GM18520 (cell line): Measurements from ENCODE around the gene ABCA2.
"Not testable (repeated sequence)": the region's sequence is repeated elsewhere in the genome, so short reads cannot be mapped to it uniquely, and the experiment has no call there.

ENCODE experiments used
- ATAC-seq: cut with Tn5 transposase; IDR thresholded peaks from one replicate; pipeline ENCODE4 v1.9.1; 2021; ENCODE audit not compliant: unreplicated experiment

ABCA2 gene

DNA sequence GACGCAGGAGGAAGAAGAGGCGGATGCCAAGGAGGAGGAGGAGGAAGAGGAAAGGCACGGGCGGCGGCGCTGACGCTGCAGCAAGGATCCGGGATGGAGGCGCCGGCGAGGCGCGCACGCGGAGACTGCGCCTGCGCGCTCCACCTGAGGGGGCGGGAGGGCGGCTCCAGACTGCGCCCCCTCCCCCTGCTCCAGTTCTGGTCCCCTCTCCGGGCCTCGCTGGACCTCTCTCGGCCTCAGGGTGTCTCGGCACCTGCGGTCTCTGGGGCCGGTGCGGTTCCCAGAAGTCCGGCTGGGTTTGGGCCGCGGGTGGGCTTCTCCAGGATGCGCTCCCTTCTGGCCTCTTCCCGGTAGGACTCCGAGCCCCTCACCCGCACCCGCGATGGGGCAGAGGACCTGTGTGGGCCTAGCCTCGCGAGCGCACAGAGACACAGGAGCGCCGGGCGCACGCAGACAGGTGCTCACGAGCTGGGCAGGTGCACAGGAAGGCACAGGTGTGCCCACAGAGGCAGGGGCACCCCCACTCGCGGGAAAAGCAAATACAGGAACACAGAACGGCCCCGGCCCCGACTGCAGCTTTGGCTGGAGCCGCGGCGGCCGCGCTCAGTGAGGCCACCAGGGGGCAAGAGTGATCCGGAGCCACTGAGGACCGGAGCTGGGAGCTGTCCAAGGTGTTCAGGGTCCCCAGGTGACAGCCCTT, 18.2 kb upstream of the ABCA2 start, which contains the start of gene NPDC1:
Gene NPDC1, minus strand, starts transcription at position 90 of the 700 bp plus-strand sequence. CDS start 188 bp downstream, outside the sequence.
- ATAC-seq, result no peak

DNA sequence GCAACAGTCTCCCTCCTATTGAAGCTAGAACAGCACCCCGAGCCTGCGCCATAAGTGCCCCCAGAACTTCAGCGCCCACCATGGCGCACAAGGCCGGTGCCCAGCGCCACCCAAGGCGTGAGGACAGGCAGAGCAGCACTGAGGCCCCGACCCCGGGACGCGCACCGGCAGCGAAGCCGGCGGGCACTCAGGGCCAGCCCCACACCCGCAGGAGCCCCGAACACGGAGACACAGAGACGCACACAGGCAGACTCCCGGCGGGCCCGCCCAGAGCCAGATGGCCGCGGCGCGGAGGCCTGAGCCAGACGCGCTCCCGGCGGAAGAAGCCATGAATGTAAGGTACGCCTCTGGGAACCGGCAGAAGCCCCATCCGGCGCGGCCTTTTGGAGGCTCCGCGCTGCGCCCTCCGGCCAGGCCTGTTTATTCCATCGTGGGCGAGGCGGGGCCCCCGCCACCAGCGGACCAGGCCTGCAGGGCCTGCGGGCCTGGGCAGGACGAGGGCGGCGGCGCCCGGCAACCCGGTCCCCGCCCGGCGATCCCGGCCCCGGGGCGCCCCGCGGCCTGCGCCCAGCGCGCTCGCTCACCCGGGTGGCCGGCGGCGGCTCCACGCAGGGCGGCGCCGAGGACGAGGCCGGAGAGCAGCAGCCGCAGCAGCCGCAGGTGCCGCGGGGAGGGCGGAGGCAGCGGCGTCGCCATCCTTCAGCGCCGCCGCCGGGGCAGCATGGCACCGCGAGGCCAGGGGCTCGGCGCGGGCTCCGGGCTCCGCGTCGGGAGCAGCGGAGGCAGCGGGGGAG, 17.5 kb upstream of the ABCA2 start:
- no peak for ATAC-seq

DNA sequence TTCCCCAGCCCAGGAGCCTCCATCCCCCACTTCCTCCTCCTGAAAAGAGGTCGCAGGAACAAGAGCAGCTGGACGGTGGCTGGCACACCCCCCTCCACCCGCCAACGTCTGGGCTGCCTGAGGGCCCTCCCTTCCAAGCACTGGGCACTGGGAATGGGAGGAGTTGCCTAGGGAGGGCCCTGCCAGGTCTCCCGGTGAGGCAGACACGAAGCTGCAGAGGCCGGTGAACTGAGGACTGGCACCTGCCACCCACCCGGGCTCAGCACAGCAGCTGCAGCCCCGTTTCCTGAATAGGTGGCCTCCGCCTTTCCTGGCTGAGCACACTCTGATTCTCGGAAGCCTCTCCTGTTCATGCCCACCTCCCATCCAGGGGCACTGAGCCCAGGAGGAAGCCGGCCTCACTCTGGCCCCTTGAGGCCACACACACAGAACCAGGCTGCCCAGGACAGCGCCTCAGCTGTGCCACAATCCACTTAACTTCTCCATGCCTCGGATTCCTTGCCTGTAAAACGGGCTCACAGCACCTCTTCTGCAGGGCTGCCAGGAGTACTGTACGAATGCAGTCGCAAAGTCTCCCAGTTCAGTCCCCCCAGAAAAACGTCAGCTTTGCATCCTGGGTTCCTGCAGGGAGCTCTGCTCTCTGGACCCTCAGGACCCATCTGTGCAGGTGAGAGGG, 16.6 kb upstream of the ABCA2 start:
- ATAC-seq, result no peak

DNA sequence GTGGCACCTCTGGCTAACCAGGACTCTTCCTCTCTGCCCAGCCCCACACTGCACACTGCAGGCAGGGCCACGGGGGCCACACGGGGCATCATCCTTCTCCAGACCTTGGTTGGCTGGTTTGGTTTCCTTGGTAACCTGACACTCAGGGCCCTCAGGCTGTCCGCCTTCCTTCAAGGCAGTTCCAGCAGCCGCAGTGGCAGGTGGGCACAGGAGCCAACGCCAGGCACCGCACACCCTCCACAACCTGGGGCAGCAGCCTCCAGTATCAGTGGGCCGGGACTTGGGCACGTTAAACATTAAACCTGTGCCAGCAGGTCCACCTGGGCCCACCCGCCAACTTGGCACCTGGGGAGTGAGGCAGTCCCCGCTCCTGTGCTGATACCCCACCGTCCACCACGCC, 16.0 kb upstream of the ABCA2 start:
- no peak for ATAC-seq

DNA sequence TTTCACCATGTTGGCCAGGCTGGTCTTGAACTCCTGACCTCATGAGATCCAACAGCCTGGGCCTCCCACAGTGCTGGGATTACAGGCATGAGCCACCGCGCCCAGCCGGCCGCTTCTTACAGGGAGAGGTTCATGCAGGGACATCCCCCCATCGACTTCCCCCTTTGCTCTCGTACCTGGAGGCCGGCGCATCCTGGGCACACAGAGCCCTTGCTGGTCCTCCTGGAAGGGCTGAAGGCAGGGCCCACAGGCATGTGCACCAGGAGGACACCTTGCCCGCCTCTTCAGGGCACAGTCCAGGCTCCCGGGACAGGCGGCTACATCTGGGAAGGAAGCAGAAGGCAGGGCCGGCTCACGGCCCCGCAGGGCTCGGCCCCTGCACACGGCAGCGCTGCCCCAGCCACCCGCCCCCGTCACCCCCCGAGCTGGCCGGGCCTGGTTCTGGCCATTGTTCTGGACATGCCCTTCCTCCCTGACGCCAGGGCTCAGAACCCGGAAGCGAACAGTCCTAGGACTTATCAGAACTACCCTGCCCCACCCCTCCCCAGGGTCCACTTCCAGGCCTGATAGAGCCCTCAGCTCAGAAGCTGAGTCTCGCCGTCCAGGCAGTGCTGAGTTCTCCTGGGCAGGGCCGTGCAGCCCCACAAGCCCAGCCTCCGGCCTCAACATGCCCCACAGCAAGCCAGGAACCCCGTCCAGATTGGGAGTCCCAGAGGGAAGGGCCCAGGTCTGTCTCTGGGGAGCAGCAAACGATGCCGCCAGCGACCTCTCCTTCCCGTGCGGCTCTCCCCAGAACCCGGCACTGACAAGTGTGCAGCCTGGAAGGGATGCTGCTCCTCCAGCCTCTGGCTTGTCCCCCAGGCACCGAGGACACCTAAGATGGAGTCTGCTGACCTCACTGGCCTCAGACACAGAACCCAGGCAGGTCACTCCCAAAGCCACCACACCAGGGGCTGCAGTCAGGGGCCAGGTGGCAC, 15.0 kb upstream of the ABCA2 start:
- ATAC-seq, result no peak

DNA sequence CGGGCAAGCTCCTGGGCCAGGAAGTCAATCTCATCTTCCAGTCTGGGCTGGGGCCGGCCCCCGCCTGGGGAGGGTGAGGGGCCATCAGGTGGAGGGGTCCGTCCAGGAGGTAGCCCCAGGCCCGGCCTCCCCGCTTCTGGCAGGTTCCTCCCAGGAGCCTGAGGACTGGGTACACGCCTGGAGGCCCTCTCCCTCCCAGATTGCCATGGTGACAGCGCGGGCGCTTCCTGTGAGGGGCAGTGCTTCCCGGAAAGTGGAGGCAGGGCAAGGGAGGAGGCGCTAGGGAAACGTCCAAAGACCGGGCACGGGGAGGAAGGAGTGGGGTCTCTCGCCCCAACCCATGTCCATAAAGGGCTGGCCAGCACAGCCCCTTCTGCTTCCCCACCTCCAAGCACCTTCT, 13.1 kb upstream of the ABCA2 start:
- no peak for ATAC-seq

DNA sequence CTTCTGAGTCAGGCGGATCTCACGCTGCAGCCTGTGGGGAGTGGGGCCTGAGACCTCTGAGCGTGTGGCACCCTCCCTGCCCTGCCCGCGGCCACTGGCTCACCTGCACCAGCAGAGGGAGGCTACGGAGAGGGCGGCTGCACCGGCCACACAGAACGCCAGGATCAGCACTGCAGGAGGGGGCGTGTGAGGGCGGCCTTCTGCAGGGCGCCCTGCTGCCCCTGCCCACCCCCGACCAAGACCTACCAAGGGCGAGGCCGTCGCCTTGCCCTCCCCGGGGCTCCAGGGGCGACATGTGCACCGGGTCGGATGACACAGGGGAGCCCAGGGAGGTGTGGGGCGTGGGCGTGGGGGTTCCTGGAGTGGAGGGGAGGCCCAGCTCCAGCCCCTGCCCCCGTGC, 12.5 kb upstream of the ABCA2 start:
- no peak for ATAC-seq

DNA sequence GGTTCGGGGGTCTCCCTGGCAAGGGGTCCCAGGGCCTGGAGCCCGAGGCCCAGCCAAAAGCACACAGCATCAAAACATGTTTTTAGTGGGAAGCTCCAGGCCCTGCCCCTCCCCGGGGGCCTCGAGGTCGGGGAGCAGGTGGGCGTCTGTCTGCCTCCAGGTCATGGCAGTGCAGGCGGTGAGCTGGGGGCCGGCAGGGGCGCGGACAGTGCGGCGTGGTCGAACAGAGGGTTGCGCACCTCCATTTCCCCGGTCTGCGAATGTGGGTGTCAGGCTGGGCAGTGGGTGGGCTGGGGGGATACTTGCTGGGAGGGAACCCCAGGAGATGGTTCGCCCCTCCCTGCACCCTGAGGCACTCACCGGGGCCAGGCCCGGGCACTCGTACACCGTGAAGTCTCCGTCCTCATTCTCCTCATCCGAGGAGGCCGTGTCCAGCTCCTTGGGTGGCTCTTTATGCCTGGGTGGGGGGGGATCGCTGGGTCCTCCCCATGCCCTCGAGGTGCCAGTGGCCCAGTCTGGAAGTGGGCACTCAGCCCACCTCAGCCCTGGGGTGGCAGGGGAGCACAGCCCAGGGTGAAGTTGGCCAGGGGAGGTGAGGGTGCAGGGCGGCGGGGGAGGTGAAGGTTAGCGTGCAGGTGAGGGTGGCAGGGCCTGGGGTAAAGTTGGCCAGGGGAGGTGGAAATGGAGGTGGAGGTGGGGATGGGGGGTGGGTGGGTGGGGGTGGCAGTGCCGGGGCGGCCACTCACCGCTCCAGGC, 11.8 kb upstream of the ABCA2 start:
- ATAC-seq, result no peak

DNA sequence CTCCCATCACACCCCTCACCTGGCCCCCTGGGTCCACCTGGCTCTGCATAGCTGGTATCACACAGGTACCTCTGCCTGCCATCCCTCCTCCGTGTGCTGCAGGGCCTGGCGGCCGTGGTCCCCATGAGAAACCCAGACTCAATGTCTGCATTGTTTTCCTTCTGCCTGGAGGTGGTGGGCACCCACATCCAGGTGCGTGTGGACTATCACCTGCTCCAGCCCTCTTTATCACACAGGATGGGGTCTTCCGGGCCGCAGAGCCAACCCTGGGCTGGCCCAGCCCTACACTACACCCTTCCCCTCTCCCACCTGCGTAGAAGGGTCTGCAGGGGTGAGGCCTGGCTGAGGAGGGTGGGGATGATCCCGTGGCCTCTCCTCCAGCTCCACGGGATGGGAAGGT, 10.9 kb upstream of the ABCA2 start:
- ATAC-seq, result no peak

DNA sequence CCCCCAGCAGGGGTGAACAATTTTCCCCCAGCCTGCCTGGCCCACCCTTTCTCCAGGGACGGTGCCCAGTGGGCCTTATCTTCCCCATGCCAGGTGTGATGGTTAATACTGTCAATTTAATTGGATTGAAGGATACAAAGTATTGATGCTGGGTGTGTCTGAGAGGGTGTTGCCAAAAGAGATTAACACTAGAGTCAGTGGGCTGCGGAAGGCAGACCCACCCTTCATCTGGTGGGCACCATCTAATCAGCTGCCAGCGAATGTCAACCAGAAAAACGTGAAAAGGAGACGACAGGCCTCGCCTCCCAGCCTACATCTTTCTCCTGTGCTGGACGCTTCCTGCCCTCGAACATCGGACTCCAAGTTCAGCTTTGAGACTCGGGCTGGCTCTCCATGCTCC, 9.4 kb upstream of the ABCA2 start:
- no peak for ATAC-seq

DNA sequence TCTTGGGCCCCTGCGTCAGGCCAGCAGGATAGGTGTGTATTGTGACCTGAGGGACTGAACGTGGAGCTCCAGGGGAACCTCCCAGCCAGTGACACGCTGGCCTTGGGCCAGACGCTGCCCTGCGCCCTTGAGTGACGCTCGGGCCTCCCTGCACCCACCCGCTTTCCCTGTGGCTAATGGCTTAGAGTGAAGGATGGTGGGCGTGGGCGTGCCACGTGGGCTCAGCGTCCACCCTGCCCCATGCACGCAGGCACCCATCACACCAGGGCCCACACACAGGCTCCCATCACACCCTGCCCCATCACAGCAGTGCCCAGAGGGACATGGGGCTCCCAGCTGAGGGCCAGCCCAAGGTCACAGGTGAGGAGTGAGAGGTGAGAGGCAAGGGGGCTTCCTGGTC, 9.0 kb upstream of the ABCA2 start:
- no peak for ATAC-seq

DNA sequence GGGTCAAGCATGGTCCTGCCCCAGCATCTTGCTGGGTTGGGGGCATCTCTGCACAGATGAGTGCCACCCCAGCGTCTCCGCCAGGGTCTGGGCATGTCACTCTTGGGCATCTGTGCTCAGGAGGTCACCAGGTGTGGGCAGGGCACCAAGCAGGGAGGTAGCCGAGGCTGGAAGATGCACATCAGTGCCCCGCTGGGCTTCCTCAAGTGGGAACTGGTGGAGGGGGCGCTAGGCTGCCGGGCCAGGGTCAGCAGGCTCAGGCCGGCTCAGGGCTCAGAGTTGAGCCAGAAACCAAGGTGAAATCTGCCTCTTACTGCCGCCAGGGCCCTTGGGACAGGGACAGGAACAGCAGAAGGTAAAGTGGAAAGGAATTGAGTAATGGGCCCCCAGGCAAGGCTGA, 7.9 kb upstream of the ABCA2 start:
- ATAC-seq, result no peak

DNA sequence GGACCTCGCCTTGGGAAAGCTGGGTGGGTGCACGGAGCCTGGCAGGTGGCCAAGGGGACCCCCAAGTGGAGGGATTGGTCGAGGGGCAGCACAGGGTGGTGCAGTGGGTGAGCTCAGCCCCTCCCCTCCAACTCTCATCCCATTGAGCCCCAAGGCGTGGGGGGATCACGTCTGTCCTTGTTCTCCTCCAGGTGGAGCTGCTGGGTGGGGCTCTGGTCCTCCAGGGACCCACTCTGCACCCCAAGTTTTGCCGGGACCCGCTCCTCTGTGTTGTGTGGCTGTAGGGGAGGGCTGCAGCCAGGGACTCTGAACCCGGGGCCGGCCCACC, 7.4 kb upstream of the ABCA2 start:
- no peak for ATAC-seq

DNA sequence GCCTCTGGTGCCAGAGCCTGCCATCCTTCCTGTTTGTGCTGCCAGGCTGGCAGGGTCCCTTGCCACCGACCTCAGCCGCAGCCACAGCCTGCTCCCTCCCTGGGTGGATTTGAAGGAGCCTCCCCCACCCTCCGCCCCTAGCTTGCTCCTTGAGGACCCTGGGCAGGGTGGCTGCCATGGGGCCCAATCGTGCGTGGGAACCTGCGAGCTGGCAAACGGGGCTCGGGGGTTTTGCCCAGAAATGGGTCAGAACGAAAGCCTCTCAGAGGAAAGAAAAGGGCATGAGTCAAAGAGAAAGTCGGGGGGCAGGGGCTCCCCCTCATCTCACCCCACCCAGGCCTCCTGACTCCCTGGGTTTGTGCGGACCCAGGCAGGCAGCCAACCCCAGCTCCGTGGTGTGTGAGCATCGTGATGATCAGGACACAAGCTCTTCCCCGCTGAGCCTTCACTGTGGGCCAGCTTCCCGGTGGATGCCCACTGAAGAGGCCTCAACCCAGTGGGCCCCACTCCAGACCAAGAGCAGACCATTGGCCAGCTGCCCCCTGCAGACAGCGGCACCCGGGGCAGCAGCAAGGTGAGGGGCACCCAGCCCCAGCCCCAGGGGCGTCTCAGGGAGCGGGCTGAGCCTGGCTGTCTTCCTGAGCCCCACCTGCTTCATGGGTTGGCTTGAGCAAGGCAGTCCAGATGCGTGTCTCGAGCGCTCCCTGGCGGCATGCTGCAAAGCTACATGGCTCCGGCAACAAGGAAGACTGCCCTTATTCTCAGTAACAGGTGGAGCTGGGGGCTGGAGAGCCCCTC, 6.9 kb upstream of the ABCA2 start:
- peak; percentile 48 for ATAC-seq

DNA sequence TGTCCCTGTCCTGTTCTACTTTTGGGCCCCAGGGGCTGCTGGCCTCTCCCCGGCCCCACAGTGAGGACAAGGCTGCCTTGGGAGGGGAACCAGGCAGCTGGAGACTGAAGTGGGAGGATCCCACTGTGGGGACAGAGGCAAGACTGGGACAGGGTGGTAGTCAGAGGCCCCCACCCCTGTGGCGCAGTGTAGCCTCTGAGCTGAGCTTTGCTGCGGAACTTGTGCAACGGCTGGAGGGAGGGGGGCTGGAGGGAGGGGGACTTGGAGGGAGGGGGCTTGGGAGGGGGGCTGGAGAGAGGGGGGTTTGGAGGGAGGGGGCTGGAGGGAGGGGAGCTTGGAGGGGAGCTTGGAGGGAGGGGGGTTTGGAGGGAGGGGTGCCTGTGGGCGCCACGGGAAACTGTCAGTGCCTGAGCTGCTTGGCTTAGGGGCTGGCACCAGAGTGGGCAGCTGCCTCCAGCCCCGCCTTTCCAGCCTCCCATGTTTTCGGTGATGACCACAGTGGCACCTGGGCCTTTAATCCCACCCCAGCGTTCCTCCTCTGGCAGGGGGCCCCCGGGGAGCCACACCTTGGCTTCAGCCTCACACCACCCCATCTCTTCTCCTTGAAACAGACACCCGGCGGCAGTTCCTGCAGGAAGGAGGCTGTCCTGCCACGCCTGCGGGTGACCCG, 6.1 kb upstream of the ABCA2 start:
- ATAC-seq, result no peak

DNA sequence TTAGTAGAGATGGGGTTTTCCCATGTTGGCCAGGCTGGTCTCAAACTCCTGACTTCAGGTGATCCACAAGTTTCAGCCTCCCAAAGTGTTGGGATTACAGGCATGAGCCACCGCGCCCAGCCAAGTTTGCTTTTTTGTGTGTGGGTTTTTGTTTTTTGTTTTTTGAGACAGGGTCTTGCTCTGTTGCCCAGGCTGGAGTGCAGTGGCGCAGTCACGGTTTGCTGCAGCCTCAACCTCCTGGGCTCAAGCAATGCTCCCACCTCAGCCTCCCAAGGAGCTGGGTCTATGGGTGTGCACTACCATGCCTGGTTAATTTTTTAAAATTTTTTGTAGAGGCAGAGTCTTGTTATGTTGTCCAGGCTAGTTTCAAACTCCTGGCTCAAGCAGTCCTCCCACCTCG, 5.4 kb upstream of the ABCA2 start:
- not testable (repeated sequence) for ATAC-seq

DNA sequence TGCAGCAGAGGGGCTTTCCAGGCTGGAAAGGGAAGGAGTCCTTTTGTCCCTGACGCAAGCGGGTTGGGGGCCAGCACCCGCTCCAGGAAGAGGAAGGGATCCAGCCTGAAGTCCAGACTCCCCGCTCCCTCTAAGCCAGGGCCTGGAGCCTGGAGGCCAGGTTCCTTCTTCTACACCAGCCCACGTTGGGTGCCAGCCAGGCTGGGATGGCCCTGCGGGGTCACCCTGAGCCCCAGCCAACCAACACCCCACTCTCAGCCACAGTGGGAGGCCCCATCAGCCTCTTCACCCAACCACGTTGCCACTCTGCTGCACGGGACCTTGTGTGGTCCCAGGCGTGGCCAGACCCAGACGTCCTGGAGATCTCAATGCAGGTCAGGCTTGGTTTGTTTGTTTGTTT, 4.8 kb upstream of the ABCA2 start:
- ATAC-seq, result no peak

DNA sequence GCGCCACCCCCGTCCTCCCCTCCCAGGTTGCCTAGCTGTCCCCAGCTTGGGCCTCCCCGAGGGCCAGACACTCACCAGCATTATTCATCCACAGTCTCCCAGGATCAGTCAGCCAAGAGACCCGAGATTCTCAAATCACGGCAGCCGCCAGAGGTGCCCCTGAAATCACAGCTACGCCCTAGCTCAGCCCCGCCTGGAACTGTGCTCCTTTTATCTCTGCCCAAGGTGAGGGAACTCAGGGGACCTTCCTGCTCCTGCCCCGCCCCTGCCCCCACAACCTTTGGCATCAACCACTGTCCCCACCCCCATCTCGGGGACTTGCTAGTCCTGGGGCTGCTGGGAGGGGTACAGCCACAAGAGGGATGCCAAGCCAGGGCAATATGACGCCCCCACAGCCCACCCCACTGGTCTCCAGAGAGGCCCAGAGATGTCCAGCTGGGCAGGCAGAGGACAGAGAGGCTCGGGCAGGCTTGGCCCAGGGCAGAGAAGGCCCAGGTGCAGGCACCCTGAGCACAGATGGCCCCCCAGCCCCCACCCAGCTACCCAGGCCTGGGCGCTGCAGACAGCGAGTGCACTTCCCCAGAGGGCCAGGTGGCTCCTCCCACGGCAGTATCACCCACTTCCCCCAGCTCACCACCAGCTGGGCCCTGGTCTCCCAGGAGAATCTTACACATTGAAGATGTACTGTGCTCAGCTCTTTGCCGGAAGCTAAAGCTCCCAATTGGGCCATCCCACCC, 4.0 kb upstream of the ABCA2 start, which contains the start of gene FUT7:
Gene FUT7, minus strand, starts transcription at position 185 of the 737 bp plus-strand sequence. Its CDS starts 97 bp downstream, at position 88.
- no peak for ATAC-seq
